ENCODE results near the gene EGFL7. TPM values are rescaled to one million over a fixed set of nuclear protein-coding genes. Genes with fewer than 3 reads are reported as not detected.
"Not testable (repeated sequence)": the region's sequence is repeated elsewhere in the genome, so short reads cannot be mapped to it uniquely, and the experiment has no call there.

Gene EGFL7
- total RNA-seq, 1 donor from 2014 or later = 62.2 TPM

DNA sequence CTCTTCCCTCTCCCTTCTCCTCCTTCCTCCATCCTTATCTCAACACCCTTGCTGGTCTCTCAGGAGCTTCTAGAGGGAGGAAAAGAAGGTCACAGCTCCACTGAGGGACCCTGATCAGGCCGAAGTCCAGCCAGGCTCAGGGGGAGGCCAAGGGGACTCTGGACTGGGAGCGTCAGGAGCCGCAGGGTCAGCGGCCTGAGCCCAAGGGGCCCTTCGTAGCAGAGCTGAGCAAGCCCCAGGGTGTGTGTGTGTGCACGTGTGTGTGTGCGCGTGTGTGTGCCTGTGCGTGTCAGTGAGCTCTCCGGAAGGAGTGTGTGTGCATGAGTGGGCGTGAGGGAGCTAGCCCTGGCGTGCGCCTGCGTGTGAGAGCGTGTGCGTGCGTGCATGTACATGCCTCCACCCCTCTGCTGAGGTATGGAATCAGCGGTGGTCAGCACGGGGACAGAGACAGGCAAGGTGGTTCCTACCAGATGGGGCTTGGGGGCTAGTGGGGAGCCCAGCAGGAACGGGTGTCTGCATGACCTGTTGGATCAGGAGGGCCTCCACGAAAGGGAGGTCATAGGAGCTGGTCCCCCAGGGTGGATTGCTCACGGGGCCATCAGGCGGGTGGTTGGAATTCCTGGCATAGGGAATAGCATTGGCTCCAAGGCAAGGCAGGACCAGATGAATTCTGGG lies 34.6 kb downstream of the EGFL7 start:
- DNase-seq (ENCODE audit: low spot score) = no peak

DNA sequence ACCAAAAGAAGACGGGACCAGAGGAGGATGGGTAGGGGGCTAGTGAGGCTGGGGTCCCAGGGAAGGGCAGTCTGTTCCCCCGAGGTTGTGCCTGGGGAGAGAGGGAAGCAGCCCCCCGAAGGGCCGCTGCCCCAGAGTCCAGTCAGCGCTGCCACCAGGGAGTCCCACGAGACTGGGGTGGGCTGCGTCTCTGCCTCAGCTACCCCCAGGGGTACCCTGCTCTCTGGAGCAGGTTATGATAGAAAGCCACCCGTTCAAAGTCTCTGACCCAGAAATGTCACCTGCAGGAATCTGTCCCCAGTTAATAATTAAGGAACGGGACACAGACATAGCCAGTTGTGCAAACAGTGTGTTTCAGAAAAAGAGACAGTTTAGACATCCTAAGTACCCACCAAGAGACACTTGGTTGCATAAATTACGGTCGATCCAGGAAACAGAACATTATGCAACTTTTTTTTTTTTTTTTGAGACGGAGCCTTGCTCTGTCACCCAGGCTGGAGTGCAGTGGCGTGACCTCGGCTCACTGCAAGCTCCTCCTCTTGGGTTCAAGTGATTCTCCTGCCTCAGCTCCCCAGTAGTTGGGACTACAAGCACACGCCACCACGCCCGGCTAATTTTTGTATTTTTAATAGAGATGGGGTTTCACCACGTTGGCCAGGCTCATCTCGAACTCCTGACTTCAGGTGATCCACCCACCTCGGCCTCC lies 35.3 kb downstream of the EGFL7 start:
- no peak for DNase-seq (ENCODE audit: low spot score)

DNA sequence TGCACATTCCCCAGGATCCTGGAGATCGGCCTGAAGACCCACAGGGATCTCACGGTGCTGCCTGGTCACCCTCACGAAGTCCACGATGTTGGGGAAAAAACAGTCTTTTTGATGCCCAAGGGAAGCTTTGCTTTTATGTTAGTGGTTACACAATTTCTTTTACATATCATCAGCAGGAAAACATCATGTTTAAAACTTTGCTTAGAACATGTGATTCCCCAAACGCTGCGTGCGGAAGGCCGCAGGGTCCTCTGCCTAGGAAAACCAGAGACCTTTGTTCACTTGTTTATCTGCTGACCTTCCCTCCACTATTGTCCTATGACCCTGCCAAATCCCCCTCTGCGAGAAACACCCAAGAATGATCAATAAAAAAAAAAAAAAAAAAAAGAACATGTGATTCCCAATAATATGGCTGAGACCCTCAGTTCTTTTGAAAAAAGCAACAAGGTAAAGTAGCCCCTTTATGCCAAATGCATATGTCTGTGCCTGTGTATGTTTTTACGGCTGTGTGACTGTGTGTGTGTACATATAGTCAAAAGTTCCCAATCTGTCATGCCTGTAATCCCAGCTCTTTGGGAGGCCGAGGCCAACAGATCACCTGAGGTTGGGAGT lies 36.0 kb downstream of the EGFL7 start:
- no peak for DNase-seq (ENCODE audit: low spot score)

DNA sequence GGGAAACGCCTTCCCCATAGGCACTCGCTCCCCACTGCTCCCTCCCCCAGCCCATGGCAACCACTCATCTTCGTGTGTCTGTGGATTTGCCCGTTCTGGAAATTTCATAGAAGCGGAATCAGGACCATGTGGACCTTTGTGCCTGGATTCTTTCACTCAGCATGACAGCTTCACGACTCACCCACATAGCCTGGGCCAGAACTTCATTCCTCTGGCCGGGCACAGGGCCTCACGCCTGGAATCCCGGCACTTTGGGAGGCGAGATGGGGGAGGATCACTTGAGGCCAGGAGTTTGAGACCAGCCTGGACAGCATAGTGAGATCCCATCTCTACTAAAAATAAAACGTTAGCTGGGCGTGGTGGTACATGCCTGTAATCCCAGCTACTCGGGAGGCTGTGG lies 37.6 kb downstream of the EGFL7 start:
- DNase-seq (ENCODE audit: low spot score) = no peak

DNA sequence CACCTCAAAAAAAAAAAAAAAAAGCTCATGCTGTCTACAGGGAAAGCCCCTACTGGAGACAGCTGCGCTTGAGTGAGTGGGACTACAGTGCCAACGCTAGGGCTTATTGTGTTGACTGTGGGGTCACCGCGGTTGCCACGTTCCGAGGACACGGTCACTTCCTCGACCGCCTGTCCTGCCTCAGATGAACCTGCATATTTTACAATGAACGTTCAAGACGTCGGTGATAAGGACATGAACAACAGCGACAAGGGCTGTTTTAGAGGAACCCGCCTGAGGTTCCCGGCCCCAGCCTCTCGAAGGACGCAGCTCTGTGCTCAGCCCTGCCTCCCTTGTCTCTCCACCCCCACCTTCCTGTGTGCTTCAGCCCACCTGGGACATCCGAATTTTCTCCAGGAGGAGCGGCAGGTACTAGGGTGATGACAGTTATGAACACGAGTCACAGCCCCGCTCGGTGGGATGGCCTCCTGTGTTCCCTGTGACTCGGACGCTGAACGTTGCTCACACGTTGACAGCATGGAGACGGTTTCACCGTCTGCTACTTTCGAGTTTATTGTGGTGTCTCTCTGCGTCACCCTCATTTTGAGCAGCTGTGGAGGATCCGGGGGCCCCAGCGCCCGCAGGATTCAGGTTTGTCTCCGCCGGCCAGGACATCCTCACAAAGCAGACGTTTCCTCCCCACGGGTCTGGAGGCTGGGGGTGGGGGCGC lies 38.4 kb downstream of the EGFL7 start:
- no peak for DNase-seq (ENCODE audit: low spot score)

DNA sequence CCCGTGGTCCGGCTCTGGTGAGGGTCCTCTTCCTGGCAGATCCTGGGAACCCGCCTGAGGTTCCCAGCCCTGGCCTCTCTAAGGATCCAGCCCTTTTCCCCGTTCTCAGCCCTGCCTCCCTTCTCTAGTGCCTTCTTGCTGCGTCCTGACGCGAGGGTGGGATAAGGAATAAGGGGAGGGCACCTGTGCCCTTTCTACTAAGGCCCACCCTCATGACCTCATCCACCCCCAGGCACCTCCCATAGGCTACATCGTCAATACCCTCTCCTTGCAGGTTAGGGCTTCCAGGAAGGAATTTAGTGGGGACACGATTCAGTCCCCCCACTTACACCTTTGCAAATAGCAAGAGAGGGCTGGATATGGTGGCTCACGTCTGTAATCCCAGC lies 38.9 kb downstream of the EGFL7 start:
- DNase-seq (ENCODE audit: low spot score) = no peak

DNA sequence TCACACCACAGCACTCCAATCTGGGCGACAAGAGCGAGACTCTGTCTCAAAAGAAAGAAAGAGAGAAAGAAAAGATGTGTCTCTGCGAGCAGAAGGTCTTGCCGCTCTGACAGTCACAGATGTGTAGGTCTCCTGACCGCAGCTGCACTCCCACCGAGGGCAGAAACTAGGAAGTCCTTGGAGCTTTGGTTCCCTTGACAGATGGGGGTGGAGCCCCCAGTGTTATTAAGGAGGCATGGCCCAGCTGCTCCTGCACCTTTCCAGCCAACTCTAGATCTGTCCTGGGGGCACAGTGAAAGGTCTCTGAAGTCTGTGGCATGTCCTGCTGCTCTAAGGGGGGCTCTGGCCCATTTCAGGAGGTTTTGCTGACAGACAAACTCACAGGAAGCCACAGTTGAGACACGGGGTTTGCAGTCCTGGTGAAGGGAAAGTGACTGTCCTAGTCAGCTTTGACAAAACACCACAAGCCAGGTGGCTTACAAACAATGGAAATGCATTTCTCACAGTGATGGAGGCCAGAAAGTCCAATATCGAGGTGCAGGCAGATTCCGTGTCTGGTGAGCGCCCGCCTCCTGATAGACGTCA lies 40.7 kb downstream of the EGFL7 start:
- DNase-seq (ENCODE audit: low spot score) = no peak

DNA sequence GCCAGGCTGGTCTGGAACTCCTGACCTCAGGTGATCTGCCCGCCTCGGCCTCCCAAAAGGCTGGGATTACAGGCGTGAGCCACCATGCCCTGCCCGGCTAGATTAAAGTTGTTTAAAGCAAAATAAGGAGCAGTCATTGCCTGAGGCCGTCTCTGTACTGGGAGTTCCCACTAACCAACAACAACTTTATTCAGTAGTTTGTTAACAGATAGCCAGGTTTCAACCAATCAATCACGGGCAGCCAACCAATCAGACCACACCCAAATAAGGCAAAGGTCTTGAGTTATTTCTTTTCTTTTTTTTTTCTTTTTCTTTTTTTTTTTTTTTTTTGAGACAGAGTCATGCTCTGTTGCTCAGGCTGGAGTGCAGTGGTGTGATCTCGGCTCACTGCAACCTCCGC lies 42.0 kb downstream of the EGFL7 start:
- DNase-seq (ENCODE audit: low spot score) = not testable (repeated sequence)

DNA sequence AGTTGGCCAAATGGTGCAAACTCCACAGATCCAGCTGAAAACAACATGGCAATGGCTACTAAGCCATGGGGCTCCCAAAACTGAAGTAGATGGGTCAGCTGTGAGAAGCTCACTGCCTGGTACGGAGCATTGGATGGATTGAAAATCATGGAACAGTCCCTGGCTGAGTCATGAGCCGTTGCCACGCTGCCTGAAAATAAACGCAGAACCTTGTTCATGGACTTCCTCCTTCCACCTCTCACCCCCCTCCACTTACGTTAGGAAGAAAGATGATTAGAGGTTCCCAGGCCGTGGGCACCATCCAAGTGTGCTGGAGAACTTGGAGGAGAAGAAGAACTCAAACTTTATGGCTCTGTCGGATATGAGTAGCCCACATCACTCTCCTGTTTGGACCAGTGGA lies 42.8 kb downstream of the EGFL7 start:
- no peak for DNase-seq (ENCODE audit: low spot score)

DNA sequence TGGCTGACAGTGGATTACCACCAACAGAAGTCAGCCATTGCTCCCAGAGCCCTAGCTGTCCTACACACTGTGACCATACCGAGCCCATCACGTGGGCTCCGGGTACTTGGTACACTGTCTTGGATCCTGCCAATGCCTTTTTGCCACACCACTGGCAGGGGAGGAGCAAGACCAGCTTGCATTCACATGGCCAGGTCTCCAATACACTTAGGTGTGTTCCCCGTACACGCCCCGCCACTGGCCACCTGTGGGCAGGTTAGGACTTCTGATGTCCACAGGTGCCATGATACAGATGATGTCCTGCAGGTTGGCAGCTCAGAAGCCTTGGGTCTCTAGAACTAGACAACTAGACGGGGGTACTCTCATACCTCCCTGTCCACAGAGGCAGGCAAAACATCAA lies 44.3 kb downstream of the EGFL7 start:
- DNase-seq (ENCODE audit: low spot score) = no peak

DNA sequence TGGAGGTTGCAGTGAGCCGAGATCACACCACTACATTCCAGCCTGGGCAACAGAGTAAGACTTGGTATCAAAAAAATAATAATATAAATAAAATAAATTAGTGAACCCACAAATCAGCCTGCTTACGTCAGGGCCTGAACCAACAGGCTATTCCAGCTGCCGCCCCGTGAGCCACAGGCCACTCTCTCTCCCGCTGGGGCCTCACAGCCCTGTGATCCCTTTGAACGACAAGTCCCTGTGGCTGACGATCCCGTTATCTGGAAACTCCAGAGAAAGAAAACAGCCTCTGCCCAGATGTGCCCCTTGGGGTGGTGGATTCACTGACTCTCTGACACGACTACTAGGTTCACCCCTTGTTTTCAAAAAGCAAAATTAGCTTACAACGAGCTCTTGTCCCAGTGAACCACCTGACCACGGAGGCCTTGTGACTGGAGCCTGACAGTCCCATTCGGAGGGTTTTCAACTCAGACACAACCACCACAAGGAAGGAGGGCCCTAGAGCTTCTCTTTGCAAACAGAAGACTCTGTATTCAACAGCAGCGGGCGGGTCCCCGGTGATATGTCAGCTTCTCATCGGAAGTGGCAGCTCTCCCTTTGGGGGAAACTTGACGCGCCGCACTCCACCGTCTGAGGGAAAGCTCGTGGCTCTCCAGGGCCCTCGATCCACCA lies 45.3 kb downstream of the EGFL7 start:
- DNase-seq (ENCODE audit: low spot score) = no peak

DNA sequence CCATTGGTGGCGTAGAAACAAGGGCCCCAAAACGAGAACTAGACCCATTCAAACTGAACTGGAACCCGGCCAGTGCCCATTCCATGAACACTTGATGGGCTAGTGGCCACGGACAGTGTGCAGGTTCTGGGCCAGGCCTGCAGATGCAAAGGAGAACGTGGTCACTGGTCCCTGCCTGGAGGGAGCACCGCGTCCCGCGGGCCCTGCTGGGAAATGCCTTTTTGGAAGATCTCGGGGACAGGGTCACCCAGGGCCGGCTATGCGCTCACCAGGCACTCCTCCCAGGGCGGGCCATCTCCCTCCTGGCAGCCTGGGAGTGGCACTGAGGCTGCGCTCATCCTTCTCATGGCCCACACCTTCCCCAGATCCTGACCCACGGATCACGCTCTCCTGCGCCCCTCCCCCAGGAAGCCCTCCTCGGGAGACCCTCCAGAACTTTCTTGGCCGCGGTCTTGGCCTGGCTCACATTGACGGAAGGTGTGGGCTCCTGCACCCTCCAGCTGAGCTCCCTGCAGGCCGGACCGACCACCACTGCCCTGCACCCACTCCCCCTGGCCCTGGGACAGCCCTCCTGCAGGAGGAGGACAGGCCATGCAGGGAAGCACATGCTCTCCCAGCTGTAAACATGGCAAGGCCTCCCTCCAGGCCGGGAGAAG lies 46.9 kb downstream of the EGFL7 start:
- DNase-seq (ENCODE audit: low spot score) = no peak

DNA sequence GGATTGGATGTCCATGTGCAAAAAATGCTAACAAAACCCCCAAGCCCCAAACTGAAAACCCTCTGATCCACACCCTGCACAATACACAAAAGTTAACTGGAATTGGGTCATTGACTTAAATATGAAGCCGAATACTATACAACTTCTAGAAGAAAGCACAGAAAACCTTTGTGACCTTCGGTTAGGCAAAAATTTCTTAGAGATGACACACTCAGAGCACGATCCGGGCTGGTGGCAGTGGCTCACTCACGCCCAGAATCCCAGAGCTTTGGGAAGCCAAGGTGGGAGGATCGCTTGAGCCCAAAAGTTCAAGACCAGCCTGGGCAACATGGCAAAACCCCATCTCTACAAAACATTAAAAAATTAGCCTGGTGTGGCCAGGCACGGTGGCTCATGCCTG lies 47.8 kb downstream of the EGFL7 start:
- no peak for DNase-seq (ENCODE audit: low spot score)

DNA sequence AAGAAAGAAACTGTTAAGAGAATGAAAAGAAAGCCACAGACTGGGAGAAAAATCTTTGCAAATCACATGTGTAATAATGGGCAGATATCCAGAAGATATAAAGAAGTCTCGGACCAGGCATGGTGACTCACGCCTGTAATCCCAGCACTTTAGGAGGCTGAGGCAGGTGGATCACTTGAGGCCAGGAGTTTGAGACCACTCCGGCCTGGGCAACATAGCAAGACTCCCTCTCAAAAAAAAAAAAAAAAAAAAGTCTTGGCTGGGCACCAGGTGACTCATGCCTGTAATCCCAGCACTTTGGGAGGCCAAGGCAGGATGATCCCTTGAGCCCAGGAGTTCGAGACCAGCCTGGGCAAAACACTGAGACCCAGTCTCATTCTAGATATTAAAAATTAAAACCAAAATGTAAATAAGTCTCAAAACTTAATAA lies 48.5 kb downstream of the EGFL7 start:
- DNase-seq (ENCODE audit: low spot score) = not testable (repeated sequence)

DNA sequence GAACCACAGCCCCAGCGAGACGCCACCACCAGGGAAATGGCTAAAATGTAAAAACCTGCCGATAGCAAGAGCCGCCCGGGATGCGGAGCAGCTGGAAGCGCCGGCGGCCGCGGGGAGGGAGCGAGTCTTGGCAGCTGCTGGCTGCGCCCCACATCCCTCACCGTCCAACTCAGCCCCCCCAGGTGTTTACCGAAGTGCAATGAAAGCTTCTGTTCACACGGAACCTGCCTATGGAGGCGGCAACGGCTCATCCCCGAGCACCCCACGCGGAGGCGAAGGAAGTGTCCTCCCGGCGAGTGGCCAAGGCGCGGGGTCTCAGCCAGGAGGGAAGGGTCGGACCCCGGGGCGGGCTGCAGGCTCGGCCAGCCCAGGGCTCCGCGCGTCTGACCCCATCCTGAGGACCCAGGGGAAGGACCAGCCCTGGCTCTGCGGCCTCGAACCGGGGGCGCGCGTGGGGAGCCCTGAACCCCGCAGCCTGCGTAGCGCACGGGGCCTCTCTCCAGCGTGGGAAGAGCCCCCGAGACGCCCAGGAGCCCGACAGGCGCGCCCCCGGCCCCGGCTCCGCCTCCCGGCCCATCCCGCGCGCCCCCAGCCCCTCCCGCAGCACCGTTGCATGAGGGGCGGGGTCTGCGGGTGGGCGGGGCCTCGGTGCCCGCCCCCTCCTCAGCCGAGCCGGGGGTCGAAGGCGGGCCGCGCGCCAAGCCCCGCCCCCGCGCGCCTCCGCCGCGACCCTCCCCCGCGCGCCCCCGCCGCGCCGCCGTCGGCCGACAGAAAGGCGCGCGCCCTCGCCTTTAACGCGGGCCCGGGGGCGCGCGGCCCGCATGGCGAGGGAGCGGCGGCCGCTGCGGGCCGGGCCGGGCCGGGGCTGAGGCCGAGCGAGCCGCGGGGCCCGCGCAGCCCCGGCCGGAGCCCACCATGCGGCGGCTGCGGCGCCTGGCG lies 49.3 kb downstream of the EGFL7 start, which contains the start of gene DIPK1B:
DIPK1B (plus strand) TSS at position 822 of the 939 bp plus-strand sequence; CDS start at position 916, 94 bp downstream.
- DNase-seq (ENCODE audit: low spot score) = no peak

DNA sequence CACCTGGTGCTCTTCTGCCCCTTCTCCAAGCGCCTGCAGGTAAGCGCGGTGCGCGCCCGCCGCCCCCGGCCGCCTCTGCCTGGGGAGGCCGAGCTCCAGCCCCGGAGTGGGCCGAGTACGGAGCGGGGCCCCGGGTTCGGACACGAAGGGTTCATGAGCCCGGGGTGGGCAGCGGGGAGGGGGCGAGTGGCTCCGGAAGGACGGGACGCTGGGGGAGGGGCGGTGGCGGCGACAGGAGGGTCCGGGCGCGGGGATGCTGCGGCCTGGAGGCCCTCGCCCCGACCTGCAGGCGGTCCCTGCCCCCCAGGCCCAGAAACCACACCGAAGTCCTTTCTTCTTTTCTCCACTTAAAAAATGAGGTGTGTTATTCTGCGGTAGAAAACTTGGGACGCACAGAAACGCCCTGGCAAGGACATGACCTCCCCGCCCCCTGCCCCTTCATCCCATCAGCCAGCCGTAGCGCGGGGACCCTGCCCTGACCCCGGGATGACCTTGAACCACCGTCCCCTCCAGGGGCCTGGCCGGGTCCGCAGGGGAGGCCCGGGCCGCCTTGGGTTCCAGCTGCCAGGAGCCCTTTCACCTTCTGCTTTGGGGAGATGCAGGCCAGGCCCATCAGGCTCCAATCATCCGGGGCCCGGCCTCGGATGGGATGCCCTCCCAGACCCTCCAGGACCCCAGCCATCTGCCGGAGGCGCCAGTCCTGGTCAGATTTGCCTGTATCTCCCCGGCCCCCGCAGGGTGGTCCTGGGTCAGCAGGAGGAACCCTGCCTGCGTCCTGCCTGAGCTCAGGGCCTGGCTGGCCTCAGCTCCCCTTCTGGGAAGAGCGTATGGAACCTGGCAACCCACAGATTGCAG lies 50.2 kb downstream of the EGFL7 start:
- no peak for DNase-seq (ENCODE audit: low spot score)

DNA sequence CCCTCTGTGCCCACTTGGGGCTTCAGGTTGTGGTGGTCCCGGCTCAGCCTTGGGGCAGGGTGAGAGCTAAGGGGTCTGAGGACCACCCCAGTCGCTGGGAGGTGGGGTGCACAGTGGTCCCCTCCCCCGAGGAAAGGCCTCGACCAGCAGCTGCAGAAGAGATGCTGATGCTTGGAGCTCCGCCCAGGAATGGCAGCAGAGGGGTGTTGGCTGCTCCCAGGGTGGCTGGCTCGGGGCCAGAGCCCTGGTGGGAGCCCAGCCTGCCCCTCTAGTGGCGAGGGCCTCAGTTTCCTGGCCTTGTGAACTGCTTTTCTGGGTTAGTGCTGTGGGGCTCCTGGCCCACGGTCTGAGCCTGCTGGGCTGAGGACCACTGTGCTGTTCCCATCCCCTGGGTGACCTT lies 50.8 kb downstream of the EGFL7 start:
- DNase-seq (ENCODE audit: low spot score) = no peak

DNA sequence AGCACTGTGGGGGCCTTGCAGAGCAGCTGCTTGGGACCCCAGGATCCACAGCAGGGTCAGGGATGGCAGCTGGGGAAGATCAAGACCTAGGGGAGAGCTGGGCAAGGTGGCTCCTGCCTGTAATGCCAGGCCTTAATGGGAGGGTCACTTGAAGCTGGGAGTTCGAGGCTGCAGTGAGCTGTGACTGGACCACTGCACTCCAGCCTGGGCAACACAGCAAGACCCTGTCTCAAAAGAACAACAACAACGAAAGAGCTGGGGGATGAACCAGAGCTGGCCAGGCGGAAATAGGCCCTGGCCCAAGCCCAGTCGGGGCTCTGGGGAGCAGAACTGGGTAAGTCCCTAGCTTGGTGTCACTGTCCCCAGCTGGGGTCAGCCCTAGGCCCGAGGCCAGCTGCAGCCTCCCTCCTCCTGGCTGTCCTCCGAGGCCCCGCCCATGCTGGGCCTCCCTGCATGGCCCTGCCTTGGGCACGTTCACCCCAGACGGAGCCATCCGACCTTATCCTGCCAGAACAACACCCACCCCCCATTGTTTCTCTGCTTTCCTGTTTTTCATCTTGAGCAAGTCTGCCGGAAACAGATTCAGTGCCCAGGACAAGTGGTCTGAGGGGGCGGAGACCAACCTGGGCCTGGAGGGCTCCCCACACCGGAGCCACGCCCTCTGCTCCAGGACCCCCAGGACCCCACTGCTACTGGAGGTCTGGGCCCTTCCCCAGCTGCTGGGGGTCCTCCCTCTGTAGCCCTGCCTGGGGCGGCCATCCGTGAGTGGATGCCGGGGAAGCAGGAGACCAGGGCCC lies 51.6 kb downstream of the EGFL7 start:
- DNase-seq (ENCODE audit: low spot score) = no peak

All from mucosa of gallbladder (tissue), 1 donor.